Nephron progenitor cell (in vitro differentiated cells): Measurements from ENCODE around the gene AAK1.

ENCODE experiments used
- DNase-seq: peaks from one replicate; pipeline ENCODE4 v3.0.0; 2021
- H3K27ac Mint-ChIP-seq: 2 replicates; pipeline ENCODE4 v1.8.0; 2021; ENCODE audit warnings: mild to moderate bottlenecking, moderate library complexity, mixed read lengths
- H3K27me3 Mint-ChIP-seq: 2 replicates; pipeline ENCODE4 v1.8.0; 2021; ENCODE audit warnings: mild to moderate bottlenecking, low read depth, mixed read lengths; ENCODE audit not compliant: poor library complexity
- H3K36me3 Mint-ChIP-seq: 2 replicates; pipeline ENCODE4 v1.8.0; 2021; ENCODE audit warnings: low read depth, mixed read lengths
- H3K4me1 Mint-ChIP-seq: 2 replicates; pipeline ENCODE4 v1.8.0; 2021; ENCODE audit warnings: mixed read lengths
- H3K4me3 Mint-ChIP-seq: 2 replicates; pipeline ENCODE4 v1.8.0; 2021; ENCODE audit warnings: mild to moderate bottlenecking, moderate library complexity, mixed read lengths
- H3K9me3 Mint-ChIP-seq: 2 replicates; pipeline ENCODE4 v1.8.0; 2021; ENCODE audit warnings: mild to moderate bottlenecking, moderate library complexity, mixed read lengths
- TF ChIP-seq, protein P1 (sequence below): fragments of 200-600 bp; sonication (generic); IDR thresholded peaks from 2 replicates; pipeline ENCODE4 v1.5.0; 2021; ENCODE audit warnings: antibody characterized with exemption

AAK1 gene

DNA sequence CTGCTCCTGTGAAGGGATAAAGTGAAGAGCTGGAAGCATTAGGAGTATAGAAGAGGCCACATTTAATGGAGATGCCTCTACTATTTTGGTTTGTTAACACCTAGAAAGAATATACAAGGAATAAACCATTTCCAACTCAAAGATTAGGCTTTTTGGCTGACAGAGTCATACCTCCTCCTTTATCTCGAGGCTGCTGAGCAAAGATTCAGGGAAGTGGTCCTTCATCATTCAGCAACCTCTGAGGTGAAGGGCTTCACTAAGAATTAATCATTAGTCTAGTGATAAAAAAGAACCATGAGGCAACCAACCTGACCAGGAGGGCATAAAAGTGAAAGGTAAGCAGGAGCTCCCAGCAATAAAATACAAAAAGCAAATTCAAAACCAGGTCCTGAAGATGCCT is 25.8 kb downstream of the AAK1 start:
- H3K27ac Mint-ChIP-seq: no peak overlapping the region
- TF ChIP-seq, protein P1, sequence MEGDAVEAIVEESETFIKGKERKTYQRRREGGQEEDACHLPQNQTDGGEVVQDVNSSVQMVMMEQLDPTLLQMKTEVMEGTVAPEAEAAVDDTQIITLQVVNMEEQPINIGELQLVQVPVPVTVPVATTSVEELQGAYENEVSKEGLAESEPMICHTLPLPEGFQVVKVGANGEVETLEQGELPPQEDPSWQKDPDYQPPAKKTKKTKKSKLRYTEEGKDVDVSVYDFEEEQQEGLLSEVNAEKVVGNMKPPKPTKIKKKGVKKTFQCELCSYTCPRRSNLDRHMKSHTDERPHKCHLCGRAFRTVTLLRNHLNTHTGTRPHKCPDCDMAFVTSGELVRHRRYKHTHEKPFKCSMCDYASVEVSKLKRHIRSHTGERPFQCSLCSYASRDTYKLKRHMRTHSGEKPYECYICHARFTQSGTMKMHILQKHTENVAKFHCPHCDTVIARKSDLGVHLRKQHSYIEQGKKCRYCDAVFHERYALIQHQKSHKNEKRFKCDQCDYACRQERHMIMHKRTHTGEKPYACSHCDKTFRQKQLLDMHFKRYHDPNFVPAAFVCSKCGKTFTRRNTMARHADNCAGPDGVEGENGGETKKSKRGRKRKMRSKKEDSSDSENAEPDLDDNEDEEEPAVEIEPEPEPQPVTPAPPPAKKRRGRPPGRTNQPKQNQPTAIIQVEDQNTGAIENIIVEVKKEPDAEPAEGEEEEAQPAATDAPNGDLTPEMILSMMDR: no peak
- peaks cover 13% of the 10 kb centered on the region for H3K36me3 Mint-ChIP-seq
- peaks cover under 1% of the 10 kb centered on the region for H3K9me3 Mint-ChIP-seq
- no peaks in the 10 kb centered on the region for H3K4me1 Mint-ChIP-seq
- DNase-seq: no peak
- H3K4me3 Mint-ChIP-seq: no peak overlapping the region
- no peaks in the 10 kb centered on the region for H3K27me3 Mint-ChIP-seq

GRCh38 chr2:69616755-69617154 is 26.8 kb downstream of the AAK1 start:
- Mint-ChIP-seq H3K27ac (no peak overlapping the region), H3K4me3 (no peak overlapping the region), H3K9me3 (peaks cover 2% of the 10 kb centered on the region), H3K4me1 (no peaks in the 10 kb centered on the region), H3K27me3 (no peaks in the 10 kb centered on the region), H3K36me3 (peaks cover 15% of the 10 kb centered on the region)
- no peak for DNase-seq
- TF ChIP-seq, protein P1: no peak

DNA sequence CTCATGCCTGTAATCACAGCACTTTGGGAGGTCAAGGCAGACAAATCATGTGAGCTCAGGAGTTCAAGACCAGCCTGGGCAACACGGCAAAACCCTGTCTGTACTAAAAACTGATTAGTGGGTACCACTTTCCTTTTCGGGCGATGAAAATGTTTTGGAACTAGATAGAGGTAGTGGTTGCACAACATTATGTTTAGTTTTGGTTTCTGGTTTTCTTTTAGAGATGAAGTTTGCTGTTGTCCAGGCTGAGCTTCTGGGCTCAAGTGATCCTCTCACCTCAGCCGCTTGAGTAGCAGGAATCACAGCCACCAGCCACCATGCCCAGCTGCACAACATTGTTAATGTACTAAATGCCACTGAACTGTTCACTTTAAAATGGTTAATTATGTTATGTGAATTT is 27.6 kb downstream of the AAK1 start:
- no peaks in the 10 kb centered on the region for H3K4me1 Mint-ChIP-seq
- H3K9me3 Mint-ChIP-seq: peaks cover 9% of the 10 kb centered on the region
- no peak for DNase-seq
- no peak overlapping the region for H3K4me3 Mint-ChIP-seq
- H3K27ac Mint-ChIP-seq: no peak overlapping the region
- H3K36me3 Mint-ChIP-seq: peaks cover 23% of the 10 kb centered on the region
- no peaks in the 10 kb centered on the region for H3K27me3 Mint-ChIP-seq
- TF ChIP-seq, protein P1: no peak

DNA sequence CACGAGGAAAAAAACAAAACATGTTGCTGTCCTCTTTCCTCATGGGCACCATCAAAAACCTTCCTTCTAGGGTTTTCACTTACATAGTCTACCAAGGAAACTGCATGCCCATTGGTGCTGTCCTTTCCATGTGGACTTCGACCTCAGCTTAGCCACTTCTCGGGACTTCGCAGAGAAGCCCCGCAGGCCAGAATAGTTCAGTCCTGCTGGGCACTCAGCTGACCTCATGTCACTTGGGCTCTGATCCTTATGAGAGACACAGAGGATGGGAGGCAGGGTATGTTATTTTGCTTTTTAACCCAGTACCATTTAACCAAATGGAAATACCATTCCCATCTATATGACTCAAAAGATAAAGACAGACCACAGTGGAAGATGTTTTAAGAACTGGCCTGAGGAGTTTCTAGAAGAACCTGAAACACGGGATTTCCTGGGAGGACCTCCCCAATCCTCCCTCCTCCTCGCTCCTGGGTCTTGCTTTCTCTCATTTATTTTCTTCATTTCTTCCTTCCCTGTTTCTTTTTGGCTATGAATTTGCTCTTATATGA is 28.4 kb downstream of the AAK1 start:
- Mint-ChIP-seq H3K4me3 (no peak overlapping the region), H3K36me3 (peaks cover 30% of the 10 kb centered on the region), H3K27ac (no peak overlapping the region), H3K9me3 (peaks cover 17% of the 10 kb centered on the region), H3K4me1 (no peaks in the 10 kb centered on the region), H3K27me3 (no peaks in the 10 kb centered on the region)
- DNase-seq: no peak
- TF ChIP-seq, protein P1: no peak

- no peak overlapping the region for H3K4me3 Mint-ChIP-seq
- peaks cover 30% of the 10 kb centered on the region for H3K9me3 Mint-ChIP-seq
- no peak overlapping the region for H3K27ac Mint-ChIP-seq
- no peaks in the 10 kb centered on the region for H3K4me1 Mint-ChIP-seq
- peaks cover 41% of the 10 kb centered on the region for H3K36me3 Mint-ChIP-seq
- H3K27me3 Mint-ChIP-seq: no peaks in the 10 kb centered on the region
- TF ChIP-seq, protein P1: no peak
- no peak for DNase-seq
Observed at GRCh38 chr2:69612707-69613106, 30.8 kb downstream of the AAK1 start.

DNA sequence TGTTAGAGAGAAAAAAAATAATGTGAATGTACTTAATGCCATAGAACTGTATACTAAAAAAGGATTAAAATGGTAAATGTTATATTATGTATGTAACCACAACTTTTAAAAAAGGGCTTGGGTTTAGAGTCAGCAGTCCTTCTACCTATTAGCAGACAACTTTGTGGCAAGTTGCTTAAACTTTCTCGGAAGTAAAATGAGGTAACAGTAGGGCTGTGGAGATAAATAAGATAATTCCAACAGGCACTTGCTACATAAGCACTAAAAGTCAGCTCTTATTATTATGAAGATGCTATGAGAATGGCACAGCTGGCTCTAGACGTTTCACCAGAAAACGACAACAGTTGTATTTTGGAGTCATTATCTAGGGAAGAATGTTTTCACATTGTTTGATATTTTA is 31.3 kb downstream of the AAK1 start:
- no peak for DNase-seq
- Mint-ChIP-seq H3K27ac (no peak overlapping the region), H3K27me3 (no peaks in the 10 kb centered on the region), H3K4me1 (no peaks in the 10 kb centered on the region), H3K36me3 (peaks cover 43% of the 10 kb centered on the region), H3K9me3 (peaks cover 30% of the 10 kb centered on the region), H3K4me3 (no peak overlapping the region)
- TF ChIP-seq, protein P1: no peak
